Lower leg skin (tissue), 3 donors: ENCODE results near the gene CREB5.

Source experiments
- CTCF ChIP-seq, 3 donors: fragments of 450-650 bp; IDR thresholded peaks; one replicate each; pipeline ENCODE4 v1.5.1; 2016; ENCODE audit warnings: antibody characterized with exemption in 3 of 3, mild to moderate bottlenecking in 3 of 3, moderate library complexity in 2 of 3
- POLR2A ChIP-seq, 2 donors: fragments of 450-650 bp; IDR thresholded peaks; one replicate each; pipeline ENCODE4 v1.6.1; 2016 to 2017; ENCODE audit warnings: antibody characterized with exemption in 2 of 2, mild to moderate bottlenecking in 1 of 2, moderate library complexity in 1 of 2

GRCh38 chr7:28576656-28577055 is 164.3 kb downstream of the CREB5 start:
- TF ChIP-seq CTCF (IDR thresholded peaks at IDR 0.05) (no peak), POLR2A (IDR thresholded peaks at IDR 0.05) (no peak)
